GM19023 (cell line): ENCODE measurements around the gene LRRC19.

Experiments used
- ATAC-seq: cut with Tn5 transposase; IDR thresholded peaks from one replicate; pipeline ENCODE4 v1.9.1; 2021; ENCODE audit warnings: mild to moderate bottlenecking, moderate library complexity; ENCODE audit not compliant: unreplicated experiment

LRRC19 gene

GRCh38 chr9:26955921-26956859 is 49.3 kb downstream of the LRRC19 start, which contains the start of gene IFT74:
TSS of gene IFT74 (plus strand) at chr9:26956412. CDS start at chr9:26961968, 5,556 bp downstream.
- peak; percentile 100 for ATAC-seq

- ATAC-seq = no peak
Observed at GRCh38 chr9:26955222-26955903, 50.1 kb downstream of the LRRC19 start.

GRCh38 chr9:26954050-26954508 is 51.4 kb downstream of the LRRC19 start:
- no peak for ATAC-seq

- ATAC-seq = no peak
Observed at GRCh38 chr9:26951794-26952193, 53.7 kb downstream of the LRRC19 start.

- no peak for ATAC-seq
Observed at GRCh38 chr9:26950521-26950920, 55.0 kb downstream of the LRRC19 start.

- ATAC-seq = no peak
Observed at GRCh38 chr9:26949637-26950069, 55.8 kb downstream of the LRRC19 start.

- ATAC-seq = no peak
Observed at GRCh38 chr9:26947736-26948135, 57.7 kb downstream of the LRRC19 start.

GRCh38 chr9:26946753-26947727 is 58.4 kb downstream of the LRRC19 start, which contains the start of gene PLAA:
TSS of gene PLAA (minus strand) at chr9:26947242. CDS start at chr9:26947045, 197 bp downstream.
- ATAC-seq = peak; percentile 99

GRCh38 chr9:26945591-26945990 is 59.9 kb downstream of the LRRC19 start:
- ATAC-seq = no peak
